SK-N-DZ (cell line): ENCODE results near the gene FUT1.
"Not testable (repeated sequence)": the region's sequence is repeated elsewhere in the genome, so short reads cannot be mapped to it uniquely, and the experiment has no call there.

Experiments used
- DNase-seq: peaks from one replicate; pipeline ENCODE4 v3.0.0-alpha.2; 2015; ENCODE audit warnings: low spot score
- small RNA-seq, 2 experiments: library from RNA; depleted of rRNA; stranded (forward); fragments of <200 nt; gene quantifications; one replicate each; pipeline ENCODE3, GENCODE V24; 2014

FUT1 gene

DNA sequence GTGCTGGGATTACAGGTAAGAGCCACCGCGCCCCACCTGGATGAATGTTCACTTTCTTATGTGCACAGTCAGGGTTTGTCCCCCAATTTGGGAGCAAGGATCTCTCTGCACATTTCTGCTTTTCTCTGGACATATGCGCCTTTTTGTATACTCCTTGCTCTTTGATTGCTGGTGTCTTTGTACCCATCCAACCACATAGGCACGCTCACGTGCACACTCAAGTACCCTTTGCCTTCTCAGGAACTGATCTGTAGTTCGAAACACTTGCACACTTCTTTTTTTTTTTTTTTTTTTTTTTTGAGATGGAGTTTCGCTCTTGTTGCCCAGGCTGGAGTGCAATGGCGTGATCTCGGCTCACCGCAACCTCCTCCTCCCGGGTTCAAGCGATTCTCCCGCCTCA, 34.3 kb downstream of the FUT1 start:
- DNase-seq: not testable (repeated sequence)

DNA sequence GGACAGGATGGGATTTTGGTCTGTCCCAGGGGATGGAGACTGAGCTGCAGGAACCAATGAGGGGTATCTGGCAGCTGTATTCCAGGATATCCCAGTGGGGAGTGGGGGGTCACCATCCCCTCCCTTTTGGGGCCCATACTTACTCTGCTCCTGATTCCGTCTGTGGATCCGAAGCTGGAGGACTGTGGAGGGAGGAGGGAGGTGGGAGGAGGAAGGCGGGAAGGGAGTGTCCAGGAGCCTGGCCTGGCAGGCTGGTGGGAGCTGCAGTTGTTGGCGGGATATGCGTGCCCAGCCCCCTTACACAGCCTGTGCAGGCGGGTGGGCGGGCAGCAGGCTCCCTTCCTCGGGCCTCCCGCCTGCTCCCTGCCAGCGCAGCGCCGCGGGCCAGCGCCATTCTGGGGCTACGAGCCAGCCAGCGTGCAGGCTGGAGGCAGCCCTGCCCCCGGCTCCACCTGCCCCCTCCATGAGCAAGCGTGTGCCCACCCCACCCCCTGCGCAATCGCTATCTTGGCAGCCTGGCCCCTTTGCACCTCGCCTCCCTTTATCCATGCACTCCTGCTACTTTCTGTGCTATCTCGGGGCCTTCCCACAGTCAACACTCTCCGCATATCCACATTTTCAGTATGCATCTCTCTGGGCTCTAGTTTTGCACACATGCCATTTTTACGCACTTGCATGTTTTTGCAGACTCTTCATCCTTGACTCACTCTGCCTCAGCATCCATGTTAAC, 35.7 kb downstream of the FUT1 start:
- DNase-seq: peak; percentile 78

DNA sequence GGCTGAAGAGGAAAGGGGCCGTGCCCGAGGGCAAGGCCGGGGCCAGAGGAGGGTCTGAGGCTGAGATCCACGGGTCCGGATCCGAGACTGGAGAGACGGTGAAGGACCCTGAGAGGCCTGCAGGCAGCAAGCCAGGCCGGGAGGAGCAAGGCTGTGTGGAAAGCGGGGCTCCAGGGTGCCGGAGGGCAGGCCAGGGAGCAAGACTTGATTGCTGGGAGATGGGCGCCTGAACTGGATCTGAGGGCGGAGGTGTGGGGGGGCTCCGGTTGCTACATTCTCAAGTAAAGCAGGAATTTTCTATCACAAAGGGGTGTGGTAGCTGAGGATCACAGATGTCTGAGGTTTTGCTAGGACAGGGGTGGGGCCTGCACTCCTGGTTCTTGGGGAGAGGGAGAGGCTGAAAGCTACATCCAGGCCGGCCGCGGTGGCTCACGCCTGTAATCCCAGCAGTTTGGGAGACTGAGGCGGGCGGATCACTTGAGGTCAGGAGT, 36.7 kb downstream of the FUT1 start:
- no peak for DNase-seq

DNA sequence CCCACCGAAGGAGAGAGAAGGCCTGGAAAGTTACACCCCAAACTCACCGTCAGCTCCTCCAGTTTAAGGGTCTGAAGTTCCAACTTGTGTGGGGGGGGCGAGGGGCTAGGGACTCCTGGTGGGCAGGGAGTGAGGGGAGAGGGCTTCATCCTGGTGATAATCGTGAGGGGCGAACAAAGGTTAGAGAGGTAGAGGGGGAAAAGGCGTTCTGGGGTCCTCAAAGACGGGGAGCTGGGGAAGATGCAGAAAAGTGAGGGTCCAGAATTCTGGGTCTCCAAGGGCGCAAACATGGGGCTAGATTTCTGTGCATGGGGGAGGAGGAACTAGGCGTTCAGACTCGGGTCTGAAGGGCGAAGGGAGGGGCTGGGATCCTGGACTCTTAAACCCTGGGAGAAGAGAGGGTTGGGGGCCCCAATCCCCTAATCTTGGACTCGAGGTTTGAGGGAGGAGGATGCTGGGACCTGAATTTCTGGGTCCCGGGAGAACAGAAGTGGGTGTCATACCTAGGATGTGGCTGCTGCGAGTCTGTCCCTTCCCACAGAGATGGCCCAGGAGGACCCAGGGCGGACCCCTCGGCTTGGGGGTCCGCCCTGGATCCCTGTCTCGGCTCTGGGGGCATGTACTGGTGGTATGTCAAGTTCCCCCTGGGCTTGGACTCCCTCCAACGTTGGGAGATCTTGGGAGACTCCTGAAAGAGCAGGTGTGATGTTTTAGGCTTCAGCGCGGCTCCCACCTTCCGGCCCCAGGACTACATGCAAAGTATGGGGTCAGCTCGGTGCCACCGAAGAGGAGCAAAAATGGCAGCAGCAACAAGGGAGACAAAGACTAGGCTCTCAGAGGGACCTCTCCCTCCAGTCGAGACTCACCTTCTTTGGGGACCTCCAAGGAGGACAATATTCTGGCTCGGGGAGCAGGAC, 37.4 kb downstream of the FUT1 start:
- DNase-seq: no peak

DNA sequence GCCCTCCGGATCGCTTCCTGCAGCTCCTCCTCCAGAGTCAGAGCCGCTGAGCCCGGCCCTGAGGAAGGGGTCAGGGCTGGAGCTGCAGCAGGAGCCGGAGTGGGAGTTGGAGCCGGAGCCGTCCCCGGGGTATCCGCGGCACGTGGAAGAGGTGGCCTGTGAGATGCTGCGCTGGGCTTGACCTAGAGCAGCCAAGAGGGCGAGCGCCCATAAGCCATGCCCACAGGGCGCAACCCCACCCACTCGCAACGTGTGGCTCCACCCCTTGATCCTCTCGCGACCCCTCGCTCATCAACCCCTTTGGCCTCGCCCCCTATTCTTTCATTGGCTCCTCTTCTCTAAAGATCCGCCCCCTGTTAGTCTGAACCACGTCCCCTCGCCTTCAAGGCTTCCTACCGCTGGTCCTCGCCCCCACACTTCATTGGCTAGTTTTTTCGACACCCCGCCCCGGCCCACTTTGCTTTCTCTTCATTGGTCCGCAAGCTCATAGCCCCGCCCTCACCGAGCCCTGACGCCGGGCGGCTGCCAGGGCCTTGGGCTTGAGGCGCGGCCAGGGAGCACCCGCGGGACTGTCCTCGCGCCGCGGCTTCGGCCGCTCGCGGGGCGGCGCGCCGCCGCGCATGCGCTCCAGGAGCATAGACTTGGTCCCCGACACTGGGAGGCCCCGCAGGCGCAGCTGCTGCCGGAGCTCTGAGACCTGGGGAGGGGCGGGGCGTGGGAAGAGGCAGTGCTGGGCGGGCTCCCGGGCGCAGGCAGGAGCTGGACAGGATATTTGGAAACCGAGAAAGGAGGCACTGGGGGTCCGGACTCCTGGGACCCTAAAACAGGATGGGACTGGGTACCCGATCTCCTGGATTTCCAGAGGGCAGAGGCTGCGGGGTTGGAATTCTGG, 38.3 kb downstream of the FUT1 start:
- peak; percentile 97 for DNase-seq

DNA sequence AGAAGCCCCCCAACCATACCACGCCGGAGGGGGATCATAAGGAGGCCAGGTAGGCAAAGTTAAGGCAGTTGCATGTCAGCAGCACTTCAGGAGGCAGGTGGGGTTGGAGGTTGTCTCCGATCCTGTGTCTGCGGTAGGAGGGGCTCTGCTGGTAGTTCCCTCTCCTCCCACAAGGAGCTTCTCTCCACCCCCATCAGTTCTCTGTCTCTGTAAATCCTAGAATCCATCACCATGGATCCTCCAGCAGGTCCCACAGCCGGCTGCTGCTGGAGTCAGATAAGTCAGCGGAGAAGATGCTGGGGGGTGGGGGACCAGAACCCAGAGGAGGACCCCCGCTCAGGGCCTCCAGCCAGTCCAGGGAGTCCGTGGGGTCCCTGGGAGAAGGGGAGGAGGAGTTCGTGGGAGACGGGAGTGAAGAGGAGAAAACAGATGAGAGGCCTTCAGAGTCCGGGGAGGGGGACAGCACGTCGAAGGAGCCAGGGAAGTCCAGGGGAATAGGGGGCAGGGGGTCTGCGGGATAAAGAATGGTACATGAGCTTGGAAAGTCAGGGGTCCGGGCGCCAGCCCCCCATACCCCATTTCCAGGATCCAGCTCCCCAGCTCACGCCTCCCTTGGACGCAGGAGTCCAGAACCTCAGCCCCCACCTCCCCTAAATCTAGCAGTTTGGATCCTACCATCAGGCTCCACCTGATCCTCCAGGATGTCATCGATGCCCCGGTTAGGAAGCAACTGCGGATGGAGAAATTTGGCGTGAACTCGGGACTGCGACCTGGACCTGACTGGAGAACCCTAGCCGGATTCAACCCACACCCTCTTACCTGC, 39.2 kb downstream of the FUT1 start:
- peak; percentile 40 for DNase-seq

DNA sequence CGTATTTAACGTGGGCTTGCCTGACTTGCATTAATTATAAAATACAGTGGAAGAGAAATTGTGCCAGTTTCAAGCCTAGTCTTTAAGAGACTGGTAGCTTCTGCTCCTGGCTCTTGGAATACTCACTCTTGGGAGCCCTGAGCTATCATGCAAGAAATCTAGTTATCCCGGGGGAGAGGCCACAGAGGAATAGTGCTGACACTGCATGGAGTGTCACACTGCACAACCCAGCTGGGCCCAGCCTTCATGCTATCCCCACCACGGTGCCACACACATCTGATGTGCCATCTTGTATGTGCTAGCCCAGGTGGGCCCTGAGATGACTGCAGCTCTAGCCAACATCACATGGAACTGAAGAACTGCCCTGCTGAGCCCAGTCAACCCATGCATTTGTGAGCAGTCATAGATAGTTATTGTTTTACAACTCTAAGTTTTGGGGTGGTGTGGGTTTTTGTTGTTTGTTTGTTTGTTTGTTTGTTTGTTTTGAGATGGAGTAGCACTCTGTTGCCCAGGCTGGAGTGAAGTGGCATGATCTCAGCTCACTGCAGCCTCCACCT, 41.3 kb downstream of the FUT1 start:
- DNase-seq: no peak

DNA sequence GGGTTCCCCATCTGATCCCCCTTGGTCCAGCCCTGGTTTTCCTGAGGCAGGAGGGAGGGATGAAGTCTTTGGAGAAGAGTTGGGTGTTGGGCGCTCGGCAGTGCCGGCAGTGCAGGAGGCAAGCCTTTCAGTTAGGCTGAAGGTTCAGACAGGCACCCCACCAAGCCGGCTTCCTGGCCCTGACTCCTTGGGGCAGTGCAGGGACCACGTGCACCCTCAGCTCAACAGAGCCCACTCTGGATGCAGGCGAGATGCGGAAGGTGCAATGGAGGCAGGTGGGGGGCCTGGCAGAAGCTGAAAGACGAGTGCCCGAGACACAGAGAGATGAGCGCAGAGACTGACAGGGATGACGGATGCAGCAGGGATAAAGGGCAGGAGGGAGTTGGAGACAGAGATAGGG, 44.0 kb downstream of the FUT1 start:
- DNase-seq: no peak

DNA sequence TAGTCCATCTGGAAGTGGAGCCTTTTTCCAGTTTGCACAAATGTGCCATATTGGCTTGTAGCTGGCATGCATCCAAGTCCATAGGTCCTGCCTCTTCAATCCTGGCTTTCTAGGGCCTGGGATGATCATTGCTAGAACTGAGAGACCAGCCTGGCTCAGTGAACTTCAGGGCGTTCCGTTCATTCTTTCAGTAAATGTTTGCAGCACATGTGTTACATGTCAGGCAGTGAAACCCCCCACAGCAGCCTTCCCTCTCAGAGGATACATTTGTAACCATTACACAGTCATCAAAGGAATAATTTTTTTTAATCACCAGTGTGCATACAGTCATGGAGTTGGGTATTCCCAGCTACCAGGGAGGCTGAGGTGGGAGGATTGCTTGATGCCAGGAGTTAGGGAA, 47.0 kb downstream of the FUT1 start:
- DNase-seq: no peak

DNA sequence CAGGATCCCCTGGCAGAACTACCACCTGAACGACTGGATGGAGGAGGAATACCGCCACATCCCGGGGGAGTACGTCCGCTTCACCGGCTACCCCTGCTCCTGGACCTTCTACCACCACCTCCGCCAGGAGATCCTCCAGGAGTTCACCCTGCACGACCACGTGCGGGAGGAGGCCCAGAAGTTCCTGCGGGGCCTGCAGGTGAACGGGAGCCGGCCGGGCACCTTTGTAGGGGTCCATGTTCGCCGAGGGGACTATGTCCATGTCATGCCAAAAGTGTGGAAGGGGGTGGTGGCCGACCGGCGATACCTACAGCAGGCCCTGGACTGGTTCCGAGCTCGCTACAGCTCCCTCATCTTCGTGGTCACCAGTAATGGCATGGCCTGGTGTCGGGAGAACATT, 49.1 kb downstream of the FUT1 start:
- DNase-seq: no peak

DNA sequence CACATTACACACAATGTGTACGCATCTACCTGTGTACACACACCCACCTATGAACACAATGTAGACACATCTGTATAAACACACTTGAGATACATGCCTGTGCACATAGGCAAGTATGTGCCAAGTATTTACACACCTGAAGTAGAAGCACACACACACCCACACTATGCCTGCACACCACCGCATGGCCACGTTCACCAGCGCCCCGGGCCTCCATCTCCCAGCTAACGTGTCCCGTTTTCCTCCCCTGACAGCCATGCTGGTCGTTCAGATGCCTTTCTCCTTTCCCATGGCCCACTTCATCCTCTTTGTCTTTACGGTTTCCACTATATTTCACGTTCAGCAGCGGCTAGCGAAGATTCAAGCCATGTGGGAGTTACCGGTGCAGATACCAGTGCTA, 49.7 kb downstream of the FUT1 start:
- DNase-seq: no peak

DNA sequence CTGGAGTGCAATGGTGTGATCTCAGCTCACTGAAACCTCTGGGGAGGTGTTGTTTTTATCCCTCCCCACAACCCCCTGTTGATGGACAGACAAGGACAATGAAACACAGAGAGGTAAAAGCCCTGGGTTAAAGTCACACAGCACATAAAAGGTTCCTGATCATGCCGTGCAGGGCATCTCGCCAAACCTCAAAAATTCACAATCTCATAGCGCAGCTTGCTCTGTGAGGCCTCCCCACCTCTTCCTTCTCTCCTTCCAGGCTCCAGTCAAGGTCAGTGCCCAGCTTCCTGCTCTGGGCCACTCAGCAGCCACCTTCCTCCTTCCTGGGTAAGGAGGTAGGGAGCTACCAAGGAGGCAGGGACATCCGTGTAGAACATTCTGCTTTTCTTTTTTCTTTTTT, 54.4 kb downstream of the FUT1 start:
- DNase-seq: no peak

Small RNA genes within 50 kb of the gene (small RNA-seq; reads per million reads assigned to genes)
- 0 reads per million in 2 experiments for gene RNU6-317P
